GM21717 (cell line): ENCODE results near the gene CCDC107.
"Not testable (repeated sequence)": the region's sequence is repeated elsewhere in the genome, so short reads cannot be mapped to it uniquely, and the experiment has no call there.

ENCODE experiments used
- ATAC-seq: cut with Tn5 transposase; IDR thresholded peaks from one replicate; pipeline ENCODE4 v1.9.1; 2021; ENCODE audit warnings: mild to moderate bottlenecking, moderate library complexity; ENCODE audit not compliant: unreplicated experiment

The CCDC107 gene, protein sequence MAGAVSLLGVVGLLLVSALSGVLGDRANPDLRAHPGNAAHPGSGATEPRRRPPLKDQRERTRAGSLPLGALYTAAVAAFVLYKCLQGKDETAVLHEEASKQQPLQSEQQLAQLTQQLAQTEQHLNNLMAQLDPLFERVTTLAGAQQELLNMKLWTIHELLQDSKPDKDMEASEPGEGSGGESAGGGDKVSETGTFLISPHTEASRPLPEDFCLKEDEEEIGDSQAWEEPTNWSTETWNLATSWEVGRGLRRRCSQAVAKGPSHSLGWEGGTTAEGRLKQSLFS

DNA sequence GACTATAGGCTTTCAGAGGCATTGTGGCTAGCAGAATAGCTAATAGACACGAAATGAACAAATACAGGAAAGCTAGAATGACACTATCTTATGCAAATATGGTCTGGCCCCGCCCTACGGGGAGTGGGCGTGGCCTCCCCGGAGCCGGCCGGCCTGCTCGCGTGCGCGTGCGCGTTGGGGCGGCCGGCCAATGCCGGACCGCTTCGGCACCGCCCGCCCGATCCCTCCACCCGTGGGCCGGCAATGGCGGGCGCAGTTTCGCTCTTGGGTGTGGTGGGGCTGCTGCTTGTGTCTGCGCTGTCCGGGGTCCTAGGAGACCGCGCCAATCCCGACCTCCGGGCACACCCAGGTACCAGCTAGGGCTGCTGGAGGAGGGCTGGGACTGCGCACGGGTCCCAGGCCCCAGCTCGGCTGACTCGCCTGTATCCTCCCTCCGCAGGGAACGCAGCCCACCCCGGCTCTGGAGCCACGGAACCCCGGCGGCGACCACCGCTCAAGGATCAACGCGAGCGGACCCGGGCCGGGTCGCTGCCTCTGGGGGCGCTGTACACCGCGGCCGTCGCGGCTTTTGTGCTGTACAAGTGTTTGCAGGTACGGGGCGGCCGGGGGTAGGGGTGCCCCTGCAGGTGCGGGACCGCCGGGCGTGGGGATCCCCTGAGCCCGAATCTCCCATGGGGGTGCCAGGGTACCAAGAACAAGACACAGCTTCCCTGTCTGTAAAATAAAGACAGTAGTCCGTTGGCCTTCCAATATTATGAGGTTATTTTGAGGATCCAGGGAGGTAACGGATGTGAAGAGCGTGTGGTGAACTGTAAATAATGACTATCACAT is at the start of gene CCDC107:
CCDC107 (plus strand) TSS at position 156 of the 831 bp plus-strand sequence; CDS start at position 244, 88 bp downstream.
- peak; percentile 53 for ATAC-seq

DNA sequence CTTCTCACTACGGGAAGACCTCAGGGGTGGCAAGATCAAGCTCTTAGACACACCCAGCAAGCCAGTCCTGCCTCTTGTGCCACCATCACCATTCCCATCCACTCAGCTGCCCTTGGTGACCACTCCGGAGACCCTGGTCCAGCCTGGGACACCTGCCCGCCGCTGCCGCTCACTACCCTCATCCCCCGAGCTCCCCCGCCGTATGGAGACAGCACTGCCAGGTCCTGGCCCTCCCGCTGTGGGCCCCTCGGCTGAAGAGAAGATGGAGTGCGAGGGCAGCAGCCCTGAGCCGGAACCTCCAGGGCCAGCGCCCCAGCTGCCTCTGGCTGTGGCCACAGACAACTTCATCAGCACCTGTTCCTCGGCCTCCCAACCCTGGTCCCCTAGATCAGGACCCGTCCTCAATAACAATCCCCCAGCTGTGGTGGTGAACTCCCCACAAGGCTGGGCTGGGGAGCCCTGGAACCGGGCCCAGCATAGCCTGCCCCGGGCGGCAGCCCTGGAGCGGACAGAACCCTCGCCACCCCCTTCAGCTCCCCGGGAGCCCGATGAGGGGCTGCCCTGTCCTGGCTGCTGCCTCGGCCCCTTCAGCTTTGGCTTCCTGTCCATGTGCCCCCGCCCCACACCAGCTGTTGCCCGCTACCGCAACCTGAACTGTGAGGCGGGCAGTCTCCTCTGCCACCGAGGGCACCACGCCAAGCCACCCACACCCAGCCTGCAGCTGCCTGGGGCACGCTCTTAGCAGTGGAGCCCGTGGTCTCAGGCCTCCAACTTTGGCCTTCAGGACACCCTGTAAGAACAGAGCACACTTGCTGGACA is 48.9 kb upstream of the CCDC107 start:
- ATAC-seq = no peak

DNA sequence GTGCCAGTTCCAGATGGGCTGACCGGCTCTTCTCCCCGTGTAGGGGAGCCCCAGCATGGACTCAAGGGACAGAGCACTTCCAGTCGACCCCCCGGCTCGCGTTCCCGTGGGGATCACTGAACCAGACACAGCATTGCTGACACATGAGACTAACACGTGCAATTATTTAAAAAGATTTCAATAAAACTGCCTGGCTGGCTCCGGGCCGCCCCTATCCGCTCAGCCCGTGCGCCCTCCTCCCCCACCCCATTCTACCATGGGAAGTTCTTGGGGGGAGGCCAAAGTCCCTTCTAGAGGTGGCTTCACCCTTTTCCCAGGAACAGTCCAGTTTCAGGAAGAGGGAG is 48.3 kb upstream of the CCDC107 start:
- ATAC-seq = no peak

DNA sequence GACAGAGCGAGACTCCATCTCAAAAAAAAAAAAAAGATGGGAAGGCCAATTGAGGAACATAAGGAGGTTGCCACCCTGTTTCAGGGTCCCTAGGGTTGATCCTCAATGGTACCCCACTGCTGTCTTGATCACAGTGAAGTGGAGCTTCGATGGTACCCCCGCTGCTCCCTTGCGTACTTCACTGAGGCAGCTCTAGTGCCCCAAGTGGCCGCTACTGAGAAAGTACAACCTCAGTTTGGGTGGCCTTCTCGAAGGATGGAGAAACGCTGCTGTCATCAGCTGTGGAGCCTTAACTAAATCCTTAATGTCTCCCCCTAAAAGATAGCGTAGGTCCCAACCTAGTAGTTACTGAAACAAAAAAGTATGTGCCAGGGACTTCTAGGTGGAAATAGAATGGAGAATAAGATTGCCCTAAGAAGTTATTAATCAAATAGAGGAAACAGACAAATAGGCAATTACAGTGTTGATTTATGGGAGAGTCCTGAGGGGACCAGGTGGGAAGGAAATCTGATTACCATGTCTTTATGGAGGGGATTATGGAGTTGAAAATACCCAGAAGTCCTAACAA is 46.8 kb upstream of the CCDC107 start:
- ATAC-seq = no peak

DNA sequence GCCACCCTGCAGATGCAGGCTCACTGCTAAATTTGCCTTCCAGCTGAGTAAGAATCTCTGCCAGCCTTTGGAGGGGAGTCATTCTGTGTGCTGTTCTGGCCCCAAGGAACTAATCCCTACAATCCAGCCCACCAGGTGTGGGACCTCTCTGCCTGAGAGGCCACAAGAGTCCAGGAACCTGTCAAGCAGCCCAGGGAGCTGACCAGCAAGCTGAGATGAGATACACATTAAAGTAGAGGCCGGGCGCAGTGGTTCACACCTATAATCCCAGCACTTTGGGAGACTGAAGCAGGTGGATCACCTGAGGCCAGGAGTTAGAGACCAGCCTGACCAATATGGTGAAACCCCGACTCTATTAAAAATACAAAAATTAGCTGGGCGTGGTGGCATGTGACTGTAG is 46.0 kb upstream of the CCDC107 start:
- not testable (repeated sequence) for ATAC-seq

DNA sequence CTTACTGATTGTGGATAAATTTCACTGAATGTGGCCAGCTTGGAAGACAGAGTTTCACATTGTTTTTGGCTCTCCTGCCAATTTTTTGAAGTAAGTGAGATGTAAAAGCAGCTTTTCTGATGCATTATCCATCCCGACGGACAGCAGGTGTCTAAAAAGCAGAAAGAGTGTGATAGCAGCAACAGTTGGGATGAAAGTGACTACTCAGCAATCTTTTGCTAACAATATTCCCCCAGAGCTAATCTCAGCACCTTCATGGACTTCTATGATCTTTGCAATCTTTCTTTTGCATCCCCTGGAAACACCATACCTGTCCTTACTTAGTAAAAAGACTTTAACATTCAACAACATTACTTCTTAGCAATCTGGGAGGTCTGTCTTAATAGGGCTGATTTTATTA is 45.2 kb upstream of the CCDC107 start:
- no peak for ATAC-seq

DNA sequence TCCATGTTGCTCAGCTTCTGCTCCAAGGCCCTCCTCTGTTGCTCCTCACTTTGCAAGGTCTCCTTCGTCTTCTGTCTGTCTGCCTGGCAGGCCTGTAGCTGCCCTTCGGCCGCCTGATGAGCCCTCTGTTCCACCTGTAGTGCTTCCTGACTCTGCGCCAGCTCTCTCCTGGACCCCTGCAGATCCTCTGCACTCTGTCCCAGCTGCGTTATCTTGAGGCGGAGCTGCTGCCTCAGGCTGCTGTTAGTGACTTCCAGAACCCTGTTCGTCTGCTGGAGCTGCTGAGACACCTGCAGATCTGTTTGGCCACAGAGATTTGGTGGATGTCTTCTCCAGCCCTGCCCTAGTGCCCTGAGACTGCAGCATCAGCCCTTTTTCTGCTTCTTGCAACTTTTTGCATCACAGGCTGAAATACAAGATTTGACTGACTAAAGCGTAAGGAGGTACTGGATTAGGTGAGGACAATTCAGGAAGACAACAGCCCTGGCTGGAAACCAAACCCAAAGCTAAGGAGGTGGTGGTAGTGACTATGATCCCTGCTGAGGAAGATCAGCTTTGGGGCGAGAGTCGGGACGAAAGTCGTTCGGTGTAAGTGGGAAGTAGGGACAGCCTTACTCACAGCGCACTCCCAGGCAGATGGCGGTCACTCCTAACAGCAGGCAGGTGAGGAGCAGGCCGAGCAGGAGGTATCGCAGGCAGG is 42.0 kb upstream of the CCDC107 start:
- no peak for ATAC-seq

DNA sequence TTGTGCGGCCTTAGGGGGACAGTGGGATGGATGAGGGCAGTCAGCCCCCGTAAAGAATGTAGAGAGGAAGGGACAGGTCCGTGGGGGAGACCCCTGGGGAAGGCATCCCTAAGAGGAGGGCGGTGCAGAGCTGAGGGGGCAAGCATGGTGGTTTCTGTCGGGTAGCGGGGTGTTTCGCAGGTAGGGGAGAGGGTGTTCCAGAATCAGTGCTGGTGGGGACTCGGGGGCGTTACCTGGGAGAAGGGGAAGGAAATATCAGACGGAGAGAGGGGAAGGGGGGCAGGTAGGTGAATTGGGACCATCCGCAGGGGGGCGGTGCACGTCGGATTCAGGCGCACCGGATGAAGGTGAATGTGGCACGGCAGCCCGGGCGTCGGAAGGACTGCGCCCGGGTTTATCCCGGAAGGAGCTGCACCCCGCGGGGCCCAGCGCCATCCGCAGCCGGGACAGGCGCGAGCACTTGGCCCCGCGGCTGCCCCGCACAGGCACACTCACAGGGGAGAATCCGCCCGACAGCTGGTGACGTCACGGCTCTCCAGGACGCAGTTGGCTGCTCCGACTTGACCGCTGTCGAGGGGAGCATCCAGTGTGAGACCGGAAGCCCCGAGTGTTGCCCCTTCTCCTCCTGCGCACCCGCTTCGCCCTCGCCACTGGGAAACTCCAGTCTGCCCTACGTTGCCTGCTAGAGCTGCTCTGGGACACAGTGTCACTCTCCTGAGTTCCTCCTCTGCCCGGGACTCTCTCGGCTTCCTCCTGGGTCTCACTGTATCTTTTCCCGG is 41.2 kb upstream of the CCDC107 start:
- ATAC-seq = peak; percentile 35

DNA sequence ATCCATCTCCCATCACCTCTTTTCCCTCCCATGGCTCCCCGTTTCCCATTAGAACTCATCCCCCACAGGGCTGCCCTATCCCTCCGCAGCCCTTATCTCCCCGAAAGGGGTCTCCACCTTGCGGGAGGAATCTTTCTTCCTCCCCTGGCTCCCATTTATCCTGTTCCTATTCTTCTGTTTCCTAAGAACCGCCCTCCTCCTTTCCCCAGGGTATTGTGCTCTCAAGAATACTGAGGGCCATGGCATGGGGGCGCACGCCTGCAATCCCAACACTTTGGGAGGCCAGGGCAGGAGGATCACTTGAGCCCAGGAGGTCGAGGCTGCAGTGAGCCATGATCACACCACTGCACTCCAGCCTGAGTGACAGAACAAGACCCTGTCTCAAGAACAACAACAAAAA is 40.5 kb upstream of the CCDC107 start:
- no peak for ATAC-seq

DNA sequence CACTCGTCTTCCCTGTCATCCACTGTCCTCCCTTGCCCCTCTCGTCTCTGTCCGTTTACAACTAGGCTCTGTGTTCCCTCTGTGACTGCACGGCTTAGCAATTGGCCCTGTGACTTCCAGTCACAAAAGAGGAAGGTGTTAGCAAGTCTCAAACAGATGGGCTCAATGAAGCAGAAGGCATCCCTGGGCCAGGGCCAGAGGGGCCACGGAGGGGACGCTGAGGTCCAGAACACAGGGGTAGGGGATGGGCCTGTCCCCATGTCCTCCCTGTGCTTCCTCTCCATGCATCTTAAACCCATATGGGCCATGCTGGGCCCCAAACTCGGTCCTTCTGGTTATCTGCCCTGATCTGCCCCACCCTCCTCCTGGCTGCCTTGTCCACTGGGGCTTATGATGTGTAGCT is 39.8 kb upstream of the CCDC107 start, which contains the start of gene CD72:
CD72 (minus strand) TSS at position 89 of the 403 bp plus-strand sequence. CDS start 110 bp downstream, outside the sequence.
- no peak for ATAC-seq

DNA sequence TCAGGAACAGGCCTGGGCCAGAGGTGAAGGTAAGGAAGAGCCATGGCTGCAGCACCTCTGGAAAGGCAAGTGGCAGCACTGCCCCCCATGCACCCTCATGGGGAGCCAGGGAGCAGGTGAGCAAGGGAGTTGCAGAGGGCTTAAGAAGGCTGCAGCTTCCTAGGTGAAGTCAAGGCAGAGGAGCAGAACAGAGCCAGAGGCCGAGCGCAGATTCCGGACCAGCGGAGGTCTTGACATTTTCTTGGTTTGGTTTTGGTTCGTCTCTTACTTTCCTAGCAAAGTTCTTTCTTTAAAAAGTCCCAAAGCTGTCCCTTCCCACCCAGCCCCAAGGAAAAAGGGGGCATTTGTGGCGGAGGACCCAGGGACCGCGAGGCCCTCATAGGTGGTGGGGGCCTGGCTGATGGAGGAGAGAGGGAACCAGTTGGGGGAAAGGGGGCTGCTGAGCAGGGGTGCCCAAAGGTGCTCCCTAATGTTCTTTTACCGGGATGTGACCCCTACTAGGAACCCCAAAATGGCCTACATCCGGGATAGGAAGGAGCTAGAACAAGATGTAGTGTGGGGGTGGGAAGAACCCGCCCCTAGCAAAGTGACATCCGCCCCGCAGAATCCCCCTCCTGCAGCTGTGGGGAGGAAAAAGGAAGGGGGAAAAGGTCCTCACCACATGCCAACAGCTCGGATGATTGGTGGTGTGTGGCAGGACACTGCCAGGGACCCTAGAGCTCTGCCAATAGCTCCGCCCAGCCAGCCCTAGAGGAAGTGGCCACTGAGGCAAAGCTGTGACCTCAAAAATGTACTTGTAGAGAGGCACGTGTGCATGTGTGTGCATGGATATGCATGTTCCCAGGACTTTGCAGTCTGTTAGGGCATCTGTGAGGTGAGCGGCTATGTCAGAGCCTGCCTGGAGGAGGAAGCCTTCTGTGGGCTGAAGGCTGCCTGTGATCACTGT is 39.0 kb upstream of the CCDC107 start:
- peak; percentile 35 for ATAC-seq

DNA sequence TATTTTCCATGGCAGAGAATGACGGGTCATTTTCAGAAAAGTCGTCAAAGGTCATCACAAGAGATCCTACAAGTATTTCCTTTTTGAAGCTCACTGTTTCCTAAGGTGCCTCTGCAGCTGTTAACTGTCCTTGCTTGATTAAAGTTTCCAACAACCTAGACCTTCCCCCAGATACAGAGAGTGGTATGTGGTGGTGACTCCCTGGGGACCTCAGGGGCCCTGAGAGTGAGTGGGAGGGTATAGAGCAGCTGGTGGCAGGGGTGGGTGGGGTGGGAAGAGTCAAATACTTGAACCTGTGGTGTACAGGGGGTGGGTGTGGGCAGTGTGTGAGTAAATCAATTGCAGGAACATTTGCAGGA is 38.3 kb upstream of the CCDC107 start:
- ATAC-seq = peak; percentile 32

DNA sequence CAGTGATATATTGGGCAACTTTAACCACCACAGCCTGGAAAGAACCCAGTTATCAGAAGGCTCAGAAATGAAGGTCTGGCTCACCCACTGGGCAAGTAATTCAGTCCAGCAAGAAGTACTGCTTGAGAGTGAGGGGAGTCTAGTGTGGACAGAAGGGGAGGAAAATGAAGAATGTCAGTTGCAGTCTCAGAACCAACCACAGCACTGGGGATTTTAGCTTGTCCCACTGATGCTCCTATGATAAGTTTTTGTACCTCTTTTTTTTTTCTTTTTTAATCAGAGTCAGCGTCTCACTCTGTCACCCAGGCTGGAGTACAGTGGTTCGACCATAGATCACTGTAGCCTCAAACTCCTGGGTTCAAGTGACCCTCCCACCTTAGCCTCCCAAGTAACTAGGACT is 30.5 kb upstream of the CCDC107 start:
- no peak for ATAC-seq

DNA sequence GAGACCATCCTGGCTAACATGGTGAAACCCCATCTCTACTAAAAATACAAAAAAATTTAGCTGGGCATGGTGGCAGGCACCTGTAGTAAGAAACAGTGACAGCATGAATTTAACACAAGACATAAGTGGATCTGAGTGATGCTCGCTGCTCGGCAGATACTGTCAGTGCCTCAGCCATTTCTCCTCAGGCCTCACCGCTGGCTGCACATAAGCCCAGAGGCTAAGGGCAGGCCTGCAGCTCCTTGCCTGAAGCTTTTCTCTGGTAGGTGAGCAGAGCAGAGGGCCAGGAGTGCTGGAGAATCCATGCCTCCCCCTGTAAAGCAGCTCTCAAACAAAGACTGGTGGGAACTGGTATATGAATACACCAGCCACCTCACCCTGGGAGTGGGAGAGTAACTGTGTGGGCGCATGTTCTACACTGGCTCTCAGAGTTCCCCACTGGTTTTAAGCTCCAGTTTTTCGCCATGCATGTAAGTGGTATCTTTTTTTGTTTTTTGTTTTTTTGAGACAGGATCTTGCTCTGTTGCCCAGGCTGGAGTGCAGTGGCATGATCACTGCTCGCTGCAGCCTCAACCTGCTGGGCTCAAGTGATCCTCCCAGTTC is 29.6 kb upstream of the CCDC107 start:
- no peak for ATAC-seq

DNA sequence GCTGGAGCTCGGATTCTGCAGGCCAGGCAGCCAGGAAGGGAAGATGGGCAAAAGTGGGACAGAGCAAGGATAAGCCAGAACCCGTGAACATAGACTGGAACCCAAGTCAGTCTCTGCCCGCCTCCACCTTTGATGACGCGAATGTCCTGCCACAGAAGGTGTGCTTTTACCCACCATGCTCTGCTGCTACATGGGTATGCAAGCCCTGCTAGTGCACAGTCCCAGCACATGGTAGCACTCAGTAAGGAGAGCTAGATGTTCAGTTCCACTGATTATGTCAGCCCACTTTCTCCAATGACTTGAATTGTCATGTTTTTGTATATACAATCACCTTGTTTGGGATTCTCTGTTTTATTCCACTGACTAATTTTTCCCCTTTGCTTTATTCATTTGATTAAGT is 28.5 kb upstream of the CCDC107 start:
- no peak for ATAC-seq

DNA sequence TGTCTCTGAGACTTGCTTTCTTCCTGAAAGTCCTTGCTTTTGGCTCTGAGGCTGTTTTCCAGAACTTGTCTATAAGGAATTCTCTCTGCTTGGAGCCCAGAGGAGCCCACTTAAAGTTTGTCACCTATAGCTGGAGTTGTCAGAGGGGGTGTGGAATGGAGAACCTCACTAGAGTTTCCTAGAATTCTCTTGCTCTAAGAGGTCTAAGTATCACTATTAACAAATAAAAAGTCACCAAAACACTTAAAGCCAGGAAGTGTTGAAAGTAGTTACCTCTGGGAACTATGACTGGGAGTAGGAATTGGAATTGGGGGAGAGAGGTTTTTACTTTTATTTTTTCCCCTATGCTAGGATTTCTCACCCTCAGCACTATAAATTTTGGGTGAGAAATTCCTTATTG is 22.4 kb upstream of the CCDC107 start:
- ATAC-seq = no peak

DNA sequence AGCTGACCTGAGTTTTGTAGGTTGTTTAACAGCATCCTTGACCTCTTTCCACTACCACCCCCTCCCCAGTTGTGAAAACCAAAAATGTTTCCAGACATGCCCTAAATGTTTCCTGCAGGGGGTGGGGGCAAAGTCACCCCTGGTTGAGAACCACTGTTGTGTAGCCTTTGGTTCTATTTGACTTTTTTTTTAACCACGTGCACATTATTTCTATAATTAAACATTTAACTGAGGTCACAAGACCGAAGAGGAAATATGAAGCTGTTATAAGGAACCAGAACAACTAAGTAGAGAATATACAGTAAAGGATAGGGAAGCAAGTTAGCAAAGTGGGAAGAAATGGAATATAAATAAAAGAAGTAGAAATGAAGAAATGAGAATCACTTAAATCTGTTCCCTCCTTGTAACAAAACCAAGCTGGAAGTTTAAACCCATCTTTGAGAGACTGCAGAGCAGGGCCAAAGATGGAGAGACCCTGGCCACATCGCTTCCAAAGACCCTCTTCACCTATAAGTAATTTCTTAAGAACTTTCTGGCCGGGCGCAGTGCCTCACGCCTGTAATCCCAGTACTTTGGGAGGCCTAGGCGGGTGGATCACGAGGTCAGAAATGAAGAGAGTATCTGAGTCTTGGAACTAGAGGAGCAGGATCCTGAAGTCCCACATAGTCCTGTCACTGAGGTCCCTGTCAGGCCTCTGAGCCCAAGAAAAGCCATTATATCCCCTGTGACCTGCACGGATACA is 21.8 kb upstream of the CCDC107 start:
- no peak for ATAC-seq

DNA sequence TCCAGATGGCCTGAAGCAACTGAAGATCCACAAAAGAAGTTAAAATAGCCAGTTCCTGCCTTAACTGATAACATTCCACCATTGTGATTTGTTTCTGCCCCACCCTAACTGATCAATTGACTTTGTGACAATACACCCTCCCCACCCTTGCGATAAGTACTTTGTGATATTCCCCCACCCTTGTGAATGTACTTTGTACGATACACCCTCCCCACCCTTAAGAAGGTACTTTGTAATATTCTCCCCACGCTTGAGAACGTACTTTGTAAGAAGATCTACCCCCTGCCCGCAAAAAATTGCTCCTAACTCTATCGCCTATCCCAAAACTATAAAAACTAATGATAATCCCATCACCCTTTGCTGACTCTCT is 21.2 kb upstream of the CCDC107 start:
- ATAC-seq = not testable (repeated sequence)
